ENCODE measurements around the gene HNRNPAB.

Gene HNRNPAB

GRCh38 chr5:178244576-178244975 is 40.2 kb downstream of the HNRNPAB start:
- H3K4me2 ChIP-seq (ENCODE audit: low read depth, low read length, poor library complexity, severe bottlenecking) = no peak overlapping the region
- H3K4me1 ChIP-seq (ENCODE audit: insufficient read depth, low read length, poor library complexity, severe bottlenecking) = no peaks in the 10 kb centered on the region
- TF ChIP-seq, protein P1, sequence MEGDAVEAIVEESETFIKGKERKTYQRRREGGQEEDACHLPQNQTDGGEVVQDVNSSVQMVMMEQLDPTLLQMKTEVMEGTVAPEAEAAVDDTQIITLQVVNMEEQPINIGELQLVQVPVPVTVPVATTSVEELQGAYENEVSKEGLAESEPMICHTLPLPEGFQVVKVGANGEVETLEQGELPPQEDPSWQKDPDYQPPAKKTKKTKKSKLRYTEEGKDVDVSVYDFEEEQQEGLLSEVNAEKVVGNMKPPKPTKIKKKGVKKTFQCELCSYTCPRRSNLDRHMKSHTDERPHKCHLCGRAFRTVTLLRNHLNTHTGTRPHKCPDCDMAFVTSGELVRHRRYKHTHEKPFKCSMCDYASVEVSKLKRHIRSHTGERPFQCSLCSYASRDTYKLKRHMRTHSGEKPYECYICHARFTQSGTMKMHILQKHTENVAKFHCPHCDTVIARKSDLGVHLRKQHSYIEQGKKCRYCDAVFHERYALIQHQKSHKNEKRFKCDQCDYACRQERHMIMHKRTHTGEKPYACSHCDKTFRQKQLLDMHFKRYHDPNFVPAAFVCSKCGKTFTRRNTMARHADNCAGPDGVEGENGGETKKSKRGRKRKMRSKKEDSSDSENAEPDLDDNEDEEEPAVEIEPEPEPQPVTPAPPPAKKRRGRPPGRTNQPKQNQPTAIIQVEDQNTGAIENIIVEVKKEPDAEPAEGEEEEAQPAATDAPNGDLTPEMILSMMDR (conservative IDR thresholded peaks at IDR 0.05; ENCODE audit: low read length) = no peak
- no peak for TF ChIP-seq EZH2phosphoT487 (IDR thresholded peaks at IDR 0.05; ENCODE audit: borderline replicate concordance)

GRCh38 chr5:178245389-178245788 is 41.1 kb downstream of the HNRNPAB start:
- no peak overlapping the region for H3K4me3 ChIP-seq (ENCODE audit: low read length, poor library complexity, severe bottlenecking)
- no peaks in the 10 kb centered on the region for H3K27me3 ChIP-seq (ENCODE audit: insufficient read depth, low read length, poor library complexity, severe bottlenecking)
- H3K9me3 ChIP-seq (ENCODE audit: insufficient read depth, low read depth, low read length) = no peaks in the 10 kb centered on the region
- H3K4me2 ChIP-seq (ENCODE audit: low read depth, low read length, poor library complexity, severe bottlenecking) = no peak overlapping the region
- H3K4me1 ChIP-seq (ENCODE audit: insufficient read depth, low read length, poor library complexity, severe bottlenecking) = no peaks in the 10 kb centered on the region
- no peak overlapping the region for H3K9ac ChIP-seq (ENCODE audit: low read depth, low read length, poor library complexity, severe bottlenecking)
- H3K36me3 ChIP-seq (ENCODE audit: insufficient read depth, low read length) = no peaks in the 10 kb centered on the region
- H3K79me2 ChIP-seq (ENCODE audit: insufficient read depth, low read length) = no peaks in the 10 kb centered on the region
- TF ChIP-seq EZH2phosphoT487 (IDR thresholded peaks at IDR 0.05; ENCODE audit: borderline replicate concordance) = no peak
- TF ChIP-seq, protein P1 (conservative IDR thresholded peaks at IDR 0.05; ENCODE audit: low read length) = no peak
- no peaks in the 10 kb centered on the region for H4K20me1 ChIP-seq (ENCODE audit: insufficient read depth, low read length, poor library complexity, severe bottlenecking)
- H3F3A ChIP-seq (ENCODE audit: low read depth) = no peaks in the 10 kb centered on the region
- H2AFZ ChIP-seq (ENCODE audit: low read length) = no peak overlapping the region
- H3K9me2 ChIP-seq (replicated peaks; ENCODE audit: low read depth, low read length) = no peaks in the 10 kb centered on the region

More at GRCh38 chr5:178244576-178244975, 40.2 kb downstream of the HNRNPAB start:
- H2AFZ ChIP-seq (ENCODE audit: low read length) = no peak overlapping the region
- H3K36me3 ChIP-seq (ENCODE audit: insufficient read depth, low read length) = no peaks in the 10 kb centered on the region
- no peaks in the 10 kb centered on the region for H3K27me3 ChIP-seq (ENCODE audit: insufficient read depth, low read length, poor library complexity, severe bottlenecking)
- H3K9me3 ChIP-seq (ENCODE audit: insufficient read depth, low read depth, low read length) = no peaks in the 10 kb centered on the region
- H3K9ac ChIP-seq (ENCODE audit: low read depth, low read length, poor library complexity, severe bottlenecking) = no peak overlapping the region
- no peak overlapping the region for H3K4me3 ChIP-seq (ENCODE audit: low read length, poor library complexity, severe bottlenecking)
- H3K79me2 ChIP-seq (ENCODE audit: insufficient read depth, low read length) = no peaks in the 10 kb centered on the region
- no peaks in the 10 kb centered on the region for H3F3A ChIP-seq (ENCODE audit: low read depth)
- H3K9me2 ChIP-seq (replicated peaks; ENCODE audit: low read depth, low read length) = no peaks in the 10 kb centered on the region
- no peaks in the 10 kb centered on the region for H4K20me1 ChIP-seq (ENCODE audit: insufficient read depth, low read length, poor library complexity, severe bottlenecking)

GRCh38 chr5:178246624-178247279 is 42.4 kb downstream of the HNRNPAB start:
- H3K4me3 ChIP-seq (ENCODE audit: low read length, poor library complexity, severe bottlenecking) = no peak overlapping the region
- H2AFZ ChIP-seq (ENCODE audit: low read length) = no peak overlapping the region
- no peak for TF ChIP-seq EZH2phosphoT487 (IDR thresholded peaks at IDR 0.05; ENCODE audit: borderline replicate concordance)
- no peaks in the 10 kb centered on the region for H3K9me3 ChIP-seq (ENCODE audit: insufficient read depth, low read depth, low read length)
- no peaks in the 10 kb centered on the region for H3K4me1 ChIP-seq (ENCODE audit: insufficient read depth, low read length, poor library complexity, severe bottlenecking)
- H3K9me2 ChIP-seq (replicated peaks; ENCODE audit: low read depth, low read length) = no peaks in the 10 kb centered on the region
- H3K36me3 ChIP-seq (ENCODE audit: insufficient read depth, low read length) = no peaks in the 10 kb centered on the region
- H3K4me2 ChIP-seq (ENCODE audit: low read depth, low read length, poor library complexity, severe bottlenecking) = no peak overlapping the region
- no peaks in the 10 kb centered on the region for H3K79me2 ChIP-seq (ENCODE audit: insufficient read depth, low read length)
- H3F3A ChIP-seq (ENCODE audit: low read depth) = no peaks in the 10 kb centered on the region
- H3K27me3 ChIP-seq (ENCODE audit: insufficient read depth, low read length, poor library complexity, severe bottlenecking) = no peaks in the 10 kb centered on the region
- no peak overlapping the region for H3K9ac ChIP-seq (ENCODE audit: low read depth, low read length, poor library complexity, severe bottlenecking)
- H4K20me1 ChIP-seq (ENCODE audit: insufficient read depth, low read length, poor library complexity, severe bottlenecking) = no peaks in the 10 kb centered on the region
